ENCODE results near the gene CYBC1.

The CYBC1 gene

GRCh38 chr17:82464567-82464929, 14.0 kb upstream of the CYBC1 start:
- Histone ChIP-seq H3K79me2 (ENCODE audit: insufficient read depth, low read length) (peaks cover 74% of the 10 kb centered on the region), H2AFZ (ENCODE audit: low read length) (no peak overlapping the region), H3K9ac (ENCODE audit: low read depth, low read length, poor library complexity, severe bottlenecking) (no peak overlapping the region), H3K9me2 (replicated peaks; ENCODE audit: low read depth, low read length) (no peaks in the 10 kb centered on the region), H3K4me2 (ENCODE audit: low read depth, low read length, poor library complexity, severe bottlenecking) (no peak overlapping the region), H4K20me1 (ENCODE audit: insufficient read depth, low read length, poor library complexity, severe bottlenecking) (peaks cover 50% of the 10 kb centered on the region), H3K4me1 (ENCODE audit: insufficient read depth, low read length, poor library complexity, severe bottlenecking) (peaks cover 24% of the 10 kb centered on the region), H3K9me3 (ENCODE audit: insufficient read depth, low read depth, low read length) (no peaks in the 10 kb centered on the region), H3K36me3 (ENCODE audit: insufficient read depth, low read length) (peaks cover 82% of the 10 kb centered on the region; the same call in 1 of the 2 replicates), H3F3A (ENCODE audit: low read depth) (no peaks in the 10 kb centered on the region), H3K27me3 (ENCODE audit: insufficient read depth, low read length, poor library complexity, severe bottlenecking) (no peaks in the 10 kb centered on the region), H3K4me3 (ENCODE audit: low read length, poor library complexity, severe bottlenecking) (no peak overlapping the region)
- TF ChIP-seq CTCF (conservative IDR thresholded peaks at IDR 0.05; ENCODE audit: low read length) = no peak
- TF ChIP-seq EZH2phosphoT487 (IDR thresholded peaks at IDR 0.05; ENCODE audit: borderline replicate concordance) = no peak

GRCh38 chr17:82463925-82464566, 13.5 kb upstream of the CYBC1 start:
- Histone ChIP-seq H3K9me3 (ENCODE audit: insufficient read depth, low read depth, low read length) (no peaks in the 10 kb centered on the region), H3F3A (ENCODE audit: low read depth) (no peaks in the 10 kb centered on the region), H3K4me3 (ENCODE audit: low read length, poor library complexity, severe bottlenecking) (no peak overlapping the region), H3K4me2 (ENCODE audit: low read depth, low read length, poor library complexity, severe bottlenecking) (peak overlapping the region; percentile 23), H3K36me3 (ENCODE audit: insufficient read depth, low read length) (peaks cover 78% of the 10 kb centered on the region; the same call in 1 of the 2 replicates), H3K9ac (ENCODE audit: low read depth, low read length, poor library complexity, severe bottlenecking) (no peak overlapping the region), H4K20me1 (ENCODE audit: insufficient read depth, low read length, poor library complexity, severe bottlenecking) (peaks cover 55% of the 10 kb centered on the region), H3K9me2 (replicated peaks; ENCODE audit: low read depth, low read length) (no peaks in the 10 kb centered on the region), H3K27me3 (ENCODE audit: insufficient read depth, low read length, poor library complexity, severe bottlenecking) (no peaks in the 10 kb centered on the region), H3K79me2 (ENCODE audit: insufficient read depth, low read length) (peaks cover 78% of the 10 kb centered on the region), H2AFZ (ENCODE audit: low read length) (no peak overlapping the region), H3K4me1 (ENCODE audit: insufficient read depth, low read length, poor library complexity, severe bottlenecking) (peaks cover 24% of the 10 kb centered on the region)
- TF ChIP-seq CTCF (conservative IDR thresholded peaks at IDR 0.05; ENCODE audit: low read length) = no peak
- no peak for TF ChIP-seq EZH2phosphoT487 (IDR thresholded peaks at IDR 0.05; ENCODE audit: borderline replicate concordance)

GRCh38 chr17:82463391-82463790, 12.8 kb upstream of the CYBC1 start:
- H3K4me3 ChIP-seq (ENCODE audit: low read length, poor library complexity, severe bottlenecking) = no peak overlapping the region
- peaks cover 59% of the 10 kb centered on the region for H4K20me1 ChIP-seq (ENCODE audit: insufficient read depth, low read length, poor library complexity, severe bottlenecking)
- peaks cover 24% of the 10 kb centered on the region for H3K4me1 ChIP-seq (ENCODE audit: insufficient read depth, low read length, poor library complexity, severe bottlenecking)
- H3K4me2 ChIP-seq (ENCODE audit: low read depth, low read length, poor library complexity, severe bottlenecking) = peak overlapping the region; percentile 23
- no peaks in the 10 kb centered on the region for H3K9me2 ChIP-seq (replicated peaks; ENCODE audit: low read depth, low read length)
- H3K36me3 ChIP-seq (ENCODE audit: insufficient read depth, low read length) = peaks cover 71% of the 10 kb centered on the region; the same call in 1 of the 2 replicates
- H3F3A ChIP-seq (ENCODE audit: low read depth) = no peaks in the 10 kb centered on the region
- H3K79me2 ChIP-seq (ENCODE audit: insufficient read depth, low read length) = peaks cover 76% of the 10 kb centered on the region
- TF ChIP-seq EZH2phosphoT487 (IDR thresholded peaks at IDR 0.05; ENCODE audit: borderline replicate concordance) (no peak), CTCF (conservative IDR thresholded peaks at IDR 0.05; ENCODE audit: low read length) (no peak)
- H3K9ac ChIP-seq (ENCODE audit: low read depth, low read length, poor library complexity, severe bottlenecking) = no peak overlapping the region
- no peaks in the 10 kb centered on the region for H3K9me3 ChIP-seq (ENCODE audit: insufficient read depth, low read depth, low read length)
- H2AFZ ChIP-seq (ENCODE audit: low read length) = no peak overlapping the region
- H3K27me3 ChIP-seq (ENCODE audit: insufficient read depth, low read length, poor library complexity, severe bottlenecking) = no peaks in the 10 kb centered on the region
